Measurements from ENCODE around the gene LGR4. TPM values are rescaled to one million over a fixed set of nuclear protein-coding genes. Genes with fewer than 3 reads are reported as not detected.

LGR4 gene
- total and polyA plus RNA-seq, 9 of the 15 experiments (the other 6 are each of a cell fraction or from before 2014, with no cell fraction given): 0.94 to 10.1 (median 5.8) TPM

DNA sequence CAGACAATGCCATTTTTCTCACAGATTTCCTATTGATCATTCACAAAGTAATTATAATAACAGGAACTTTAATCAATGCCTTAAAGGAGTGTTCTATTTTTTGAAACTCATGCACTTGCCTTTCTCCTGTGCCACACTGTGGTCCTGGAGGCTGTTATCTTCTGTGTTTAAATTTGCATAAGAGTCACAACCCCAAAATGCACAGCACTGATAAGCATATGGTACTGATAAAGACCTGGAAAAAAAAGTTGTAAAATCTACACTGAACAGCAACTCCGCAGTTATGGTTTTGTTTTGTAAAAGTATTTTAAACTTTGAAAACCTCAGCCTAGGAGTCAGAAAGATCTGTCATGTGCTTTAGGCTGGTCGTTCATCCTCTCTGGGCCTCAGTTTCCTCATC lies 100.4 kb downstream of the LGR4 start (continued):
- TF ChIP-seq, protein P1, sequence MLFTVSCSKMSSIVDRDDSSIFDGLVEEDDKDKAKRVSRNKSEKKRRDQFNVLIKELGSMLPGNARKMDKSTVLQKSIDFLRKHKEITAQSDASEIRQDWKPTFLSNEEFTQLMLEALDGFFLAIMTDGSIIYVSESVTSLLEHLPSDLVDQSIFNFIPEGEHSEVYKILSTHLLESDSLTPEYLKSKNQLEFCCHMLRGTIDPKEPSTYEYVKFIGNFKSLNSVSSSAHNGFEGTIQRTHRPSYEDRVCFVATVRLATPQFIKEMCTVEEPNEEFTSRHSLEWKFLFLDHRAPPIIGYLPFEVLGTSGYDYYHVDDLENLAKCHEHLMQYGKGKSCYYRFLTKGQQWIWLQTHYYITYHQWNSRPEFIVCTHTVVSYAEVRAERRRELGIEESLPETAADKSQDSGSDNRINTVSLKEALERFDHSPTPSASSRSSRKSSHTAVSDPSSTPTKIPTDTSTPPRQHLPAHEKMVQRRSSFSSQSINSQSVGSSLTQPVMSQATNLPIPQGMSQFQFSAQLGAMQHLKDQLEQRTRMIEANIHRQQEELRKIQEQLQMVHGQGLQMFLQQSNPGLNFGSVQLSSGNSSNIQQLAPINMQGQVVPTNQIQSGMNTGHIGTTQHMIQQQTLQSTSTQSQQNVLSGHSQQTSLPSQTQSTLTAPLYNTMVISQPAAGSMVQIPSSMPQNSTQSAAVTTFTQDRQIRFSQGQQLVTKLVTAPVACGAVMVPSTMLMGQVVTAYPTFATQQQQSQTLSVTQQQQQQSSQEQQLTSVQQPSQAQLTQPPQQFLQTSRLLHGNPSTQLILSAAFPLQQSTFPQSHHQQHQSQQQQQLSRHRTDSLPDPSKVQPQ (CRISPR knock-in tag; IDR thresholded peaks at IDR 0.05; ENCODE audit: borderline replicate concordance): no peak
- no peak for TF ChIP-seq TEAD2 (tag; IDR thresholded peaks at IDR 0.05)
- TF ChIP-seq, protein P2, sequence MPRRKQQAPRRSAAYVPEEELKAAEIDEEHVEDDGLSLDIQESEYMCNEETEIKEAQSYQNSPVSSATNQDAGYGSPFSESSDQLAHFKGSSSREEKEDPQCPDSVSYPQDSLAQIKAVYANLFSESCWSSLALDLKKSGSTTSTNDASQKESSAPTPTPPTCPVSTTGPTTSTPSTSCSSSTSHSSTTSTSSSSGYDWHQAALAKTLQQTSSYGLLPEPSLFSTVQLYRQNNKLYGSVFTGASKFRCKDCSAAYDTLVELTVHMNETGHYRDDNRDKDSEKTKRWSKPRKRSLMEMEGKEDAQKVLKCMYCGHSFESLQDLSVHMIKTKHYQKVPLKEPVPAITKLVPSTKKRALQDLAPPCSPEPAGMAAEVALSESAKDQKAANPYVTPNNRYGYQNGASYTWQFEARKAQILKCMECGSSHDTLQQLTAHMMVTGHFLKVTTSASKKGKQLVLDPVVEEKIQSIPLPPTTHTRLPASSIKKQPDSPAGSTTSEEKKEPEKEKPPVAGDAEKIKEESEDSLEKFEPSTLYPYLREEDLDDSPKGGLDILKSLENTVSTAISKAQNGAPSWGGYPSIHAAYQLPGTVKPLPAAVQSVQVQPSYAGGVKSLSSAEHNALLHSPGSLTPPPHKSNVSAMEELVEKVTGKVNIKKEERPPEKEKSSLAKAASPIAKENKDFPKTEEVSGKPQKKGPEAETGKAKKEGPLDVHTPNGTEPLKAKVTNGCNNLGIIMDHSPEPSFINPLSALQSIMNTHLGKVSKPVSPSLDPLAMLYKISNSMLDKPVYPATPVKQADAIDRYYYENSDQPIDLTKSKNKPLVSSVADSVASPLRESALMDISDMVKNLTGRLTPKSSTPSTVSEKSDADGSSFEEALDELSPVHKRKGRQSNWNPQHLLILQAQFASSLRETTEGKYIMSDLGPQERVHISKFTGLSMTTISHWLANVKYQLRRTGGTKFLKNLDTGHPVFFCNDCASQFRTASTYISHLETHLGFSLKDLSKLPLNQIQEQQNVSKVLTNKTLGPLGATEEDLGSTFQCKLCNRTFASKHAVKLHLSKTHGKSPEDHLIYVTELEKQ (CRISPR knock-in tag; IDR thresholded peaks at IDR 0.05): no peak
- TF ChIP-seq ZNF121 (CRISPR knock-in tag; conservative IDR thresholded peaks at IDR 0.05): no peak
- TF ChIP-seq ZC3H8 (IDR thresholded peaks at IDR 0.05): no peak
- TF ChIP-seq ZNF316 (IDR thresholded peaks at IDR 0.05): no peak
- no peak for TF ChIP-seq EWSR1 (IDR thresholded peaks at IDR 0.05; ENCODE audit: borderline replicate concordance, low read depth, partially characterized antibody)
- no peak for TF ChIP-seq TCFL5 (CRISPR knock-in tag; conservative IDR thresholded peaks at IDR 0.05)
- no peak for TF ChIP-seq DDX20 (tag; IDR thresholded peaks at IDR 0.05; ENCODE audit: low read depth)
- peak; percentile 95 for TF ChIP-seq CBFA2T3 (IDR thresholded peaks at IDR 0.05)
- no peak for TF ChIP-seq STAT5B (CRISPR knock-in tag; IDR thresholded peaks at IDR 0.05)
- TF ChIP-seq ILF3 (IDR thresholded peaks at IDR 0.05; ENCODE audit: borderline replicate concordance): no peak
- TF ChIP-seq, protein P3, sequence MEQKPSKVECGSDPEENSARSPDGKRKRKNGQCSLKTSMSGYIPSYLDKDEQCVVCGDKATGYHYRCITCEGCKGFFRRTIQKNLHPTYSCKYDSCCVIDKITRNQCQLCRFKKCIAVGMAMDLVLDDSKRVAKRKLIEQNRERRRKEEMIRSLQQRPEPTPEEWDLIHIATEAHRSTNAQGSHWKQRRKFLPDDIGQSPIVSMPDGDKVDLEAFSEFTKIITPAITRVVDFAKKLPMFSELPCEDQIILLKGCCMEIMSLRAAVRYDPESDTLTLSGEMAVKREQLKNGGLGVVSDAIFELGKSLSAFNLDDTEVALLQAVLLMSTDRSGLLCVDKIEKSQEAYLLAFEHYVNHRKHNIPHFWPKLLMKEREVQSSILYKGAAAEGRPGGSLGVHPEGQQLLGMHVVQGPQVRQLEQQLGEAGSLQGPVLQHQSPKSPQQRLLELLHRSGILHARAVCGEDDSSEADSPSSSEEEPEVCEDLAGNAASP (IDR thresholded peaks at IDR 0.05): no peak
- TF ChIP-seq ERF (CRISPR knock-in tag; IDR thresholded peaks at IDR 0.05): no peak
- TF ChIP-seq, protein P4, sequence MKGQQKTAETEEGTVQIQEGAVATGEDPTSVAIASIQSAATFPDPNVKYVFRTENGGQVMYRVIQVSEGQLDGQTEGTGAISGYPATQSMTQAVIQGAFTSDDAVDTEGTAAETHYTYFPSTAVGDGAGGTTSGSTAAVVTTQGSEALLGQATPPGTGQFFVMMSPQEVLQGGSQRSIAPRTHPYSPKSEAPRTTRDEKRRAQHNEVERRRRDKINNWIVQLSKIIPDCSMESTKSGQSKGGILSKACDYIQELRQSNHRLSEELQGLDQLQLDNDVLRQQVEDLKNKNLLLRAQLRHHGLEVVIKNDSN (CRISPR knock-in tag; IDR thresholded peaks at IDR 0.05): no peak
- TF ChIP-seq SIRT6 (IDR thresholded peaks at IDR 0.05; ENCODE audit: low read depth, low read length): no peak
- no peak for TF ChIP-seq ZNF311 (CRISPR knock-in tag; IDR thresholded peaks at IDR 0.05)
- TF ChIP-seq, protein P5, sequence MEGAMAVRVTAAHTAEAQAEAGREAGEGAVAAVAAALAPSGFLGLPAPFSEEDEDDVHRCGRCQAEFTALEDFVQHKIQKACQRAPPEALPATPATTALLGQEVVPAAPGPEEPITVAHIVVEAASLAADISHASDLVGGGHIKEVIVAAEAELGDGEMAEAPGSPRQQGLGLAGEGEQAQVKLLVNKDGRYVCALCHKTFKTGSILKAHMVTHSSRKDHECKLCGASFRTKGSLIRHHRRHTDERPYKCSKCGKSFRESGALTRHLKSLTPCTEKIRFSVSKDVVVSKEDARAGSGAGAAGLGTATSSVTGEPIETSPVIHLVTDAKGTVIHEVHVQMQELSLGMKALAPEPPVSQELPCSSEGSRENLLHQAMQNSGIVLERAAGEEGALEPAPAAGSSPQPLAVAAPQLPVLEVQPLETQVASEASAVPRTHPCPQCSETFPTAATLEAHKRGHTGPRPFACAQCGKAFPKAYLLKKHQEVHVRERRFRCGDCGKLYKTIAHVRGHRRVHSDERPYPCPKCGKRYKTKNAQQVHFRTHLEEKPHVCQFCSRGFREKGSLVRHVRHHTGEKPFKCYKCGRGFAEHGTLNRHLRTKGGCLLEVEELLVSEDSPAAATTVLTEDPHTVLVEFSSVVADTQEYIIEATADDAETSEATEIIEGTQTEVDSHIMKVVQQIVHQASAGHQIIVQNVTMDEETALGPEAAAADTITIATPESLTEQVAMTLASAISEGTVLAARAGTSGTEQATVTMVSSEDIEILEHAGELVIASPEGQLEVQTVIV (CRISPR knock-in tag; IDR thresholded peaks at IDR 0.05; ENCODE audit: borderline replicate concordance): no peak
